NCI-H2081 treated with DMSO at 0.1 percent for 48 hours (cell line): Measurements from ENCODE around the gene STK39.

ENCODE experiments used
- DNase-seq: peaks from one replicate; lab custom pipeline; 2025; lab: John Stamatoyannopoulos, UW

Gene STK39

DNA sequence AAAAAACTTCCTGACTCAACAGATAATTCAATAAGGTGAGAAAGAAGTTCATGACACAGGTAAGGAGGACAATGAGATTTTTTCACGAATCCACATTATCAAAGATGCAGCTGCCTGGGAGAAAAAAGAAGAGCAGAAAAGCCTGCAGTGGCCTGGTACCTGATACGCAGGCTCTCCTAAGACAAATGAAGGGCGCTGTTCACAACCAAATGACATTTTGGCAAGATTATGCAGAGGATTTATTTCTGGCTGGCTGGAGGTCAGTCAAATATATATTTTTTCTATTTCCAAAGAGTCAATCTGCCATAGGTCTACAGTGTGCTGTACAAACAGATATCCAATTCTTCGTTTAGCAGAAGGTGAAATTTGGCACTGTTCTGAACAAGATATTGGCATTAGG, 257.3 kb downstream of the STK39 start:
- no peak for DNase-seq

DNA sequence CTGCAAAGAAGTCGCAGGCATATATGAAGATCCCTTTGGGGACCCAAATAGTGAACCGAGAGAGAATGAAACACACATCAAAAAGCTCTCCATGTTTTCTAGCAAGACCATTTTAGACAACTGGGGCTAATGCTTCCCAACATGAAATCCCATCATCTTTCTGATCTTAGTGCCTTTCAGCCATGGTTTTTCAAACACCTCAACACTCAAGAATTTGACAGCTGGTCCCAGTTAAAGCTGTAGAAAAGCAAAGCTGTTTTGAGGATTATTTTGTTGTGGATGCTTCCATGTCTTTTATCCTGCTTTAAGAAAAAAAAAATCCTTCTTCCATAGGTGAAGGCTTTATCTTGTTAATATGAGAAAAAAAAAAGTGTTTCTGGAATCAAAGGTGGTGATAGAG, 259.1 kb downstream of the STK39 start:
- DNase-seq: no peak

- no peak for DNase-seq
Measured at GRCh38 chr2:167987558-167987957, 259.8 kb downstream of the STK39 start.

DNA sequence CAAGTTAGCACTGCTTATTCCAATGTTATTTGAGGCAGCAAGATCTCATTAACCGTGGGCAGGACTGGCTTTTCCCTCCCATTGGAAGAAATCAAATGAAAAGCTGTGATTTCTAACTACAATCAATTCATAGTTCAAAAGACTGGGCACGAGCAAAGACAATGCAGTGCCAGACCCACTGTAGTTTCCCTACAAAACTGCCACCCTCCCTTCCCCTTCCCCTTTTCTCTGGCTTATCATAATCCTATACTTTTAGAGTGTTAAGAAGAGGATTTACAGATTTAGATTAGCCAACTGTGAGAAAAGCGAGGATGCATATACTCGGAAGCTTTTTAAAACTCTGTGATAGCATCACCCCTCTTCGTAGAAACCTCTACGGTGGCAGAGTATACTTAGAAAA, 260.4 kb downstream of the STK39 start:
- no peak for DNase-seq

GRCh38 chr2:167986223-167986622, 261.2 kb downstream of the STK39 start:
- DNase-seq: no peak

DNA sequence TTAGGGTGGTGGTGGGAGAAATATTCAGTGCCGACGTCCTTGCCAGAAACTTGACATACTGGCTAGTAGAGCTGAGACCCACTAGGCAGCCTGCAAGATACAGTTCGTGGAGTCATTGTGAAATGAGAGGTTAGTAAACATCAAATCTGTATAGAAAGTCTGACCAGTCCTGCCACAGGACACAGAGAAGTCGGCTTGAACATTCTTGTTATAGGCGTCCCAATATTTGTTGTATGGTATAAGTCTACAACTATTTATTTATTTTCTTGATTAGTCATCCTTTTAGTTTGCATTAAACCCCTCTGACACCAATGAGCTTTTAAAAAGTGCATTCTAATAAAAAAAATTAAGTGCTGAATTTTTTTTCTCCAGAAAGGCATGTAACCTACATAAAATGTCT, 265.4 kb downstream of the STK39 start:
- no peak for DNase-seq

DNA sequence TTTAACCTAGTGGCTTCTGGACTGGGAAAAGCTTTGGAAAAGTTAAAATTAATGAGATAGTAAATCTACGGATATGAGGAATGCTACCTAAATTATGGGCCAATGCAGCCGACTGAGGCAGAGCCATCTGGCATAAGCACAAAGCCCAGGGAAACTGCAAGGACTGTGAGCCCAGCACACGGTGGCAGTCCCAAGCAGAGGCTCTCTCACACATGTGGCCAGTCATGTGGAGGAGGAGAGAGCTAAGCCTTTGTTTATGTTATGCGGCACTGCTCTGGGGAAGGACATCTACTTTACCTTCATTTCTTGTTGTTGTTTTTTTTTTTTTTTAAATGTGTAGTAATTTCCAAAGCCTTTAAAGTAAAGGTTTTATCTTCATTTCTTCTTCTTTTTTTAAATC, 267.0 kb downstream of the STK39 start:
- DNase-seq: no peak

GRCh38 chr2:167972746-167973145, 274.6 kb downstream of the STK39 start:
- no peak for DNase-seq

GRCh38 chr2:167972020-167972419, 275.4 kb downstream of the STK39 start:
- DNase-seq: no peak

- no peak for DNase-seq
Measured at GRCh38 chr2:167966937-167967913, 280.2 kb downstream of the STK39 start.

DNA sequence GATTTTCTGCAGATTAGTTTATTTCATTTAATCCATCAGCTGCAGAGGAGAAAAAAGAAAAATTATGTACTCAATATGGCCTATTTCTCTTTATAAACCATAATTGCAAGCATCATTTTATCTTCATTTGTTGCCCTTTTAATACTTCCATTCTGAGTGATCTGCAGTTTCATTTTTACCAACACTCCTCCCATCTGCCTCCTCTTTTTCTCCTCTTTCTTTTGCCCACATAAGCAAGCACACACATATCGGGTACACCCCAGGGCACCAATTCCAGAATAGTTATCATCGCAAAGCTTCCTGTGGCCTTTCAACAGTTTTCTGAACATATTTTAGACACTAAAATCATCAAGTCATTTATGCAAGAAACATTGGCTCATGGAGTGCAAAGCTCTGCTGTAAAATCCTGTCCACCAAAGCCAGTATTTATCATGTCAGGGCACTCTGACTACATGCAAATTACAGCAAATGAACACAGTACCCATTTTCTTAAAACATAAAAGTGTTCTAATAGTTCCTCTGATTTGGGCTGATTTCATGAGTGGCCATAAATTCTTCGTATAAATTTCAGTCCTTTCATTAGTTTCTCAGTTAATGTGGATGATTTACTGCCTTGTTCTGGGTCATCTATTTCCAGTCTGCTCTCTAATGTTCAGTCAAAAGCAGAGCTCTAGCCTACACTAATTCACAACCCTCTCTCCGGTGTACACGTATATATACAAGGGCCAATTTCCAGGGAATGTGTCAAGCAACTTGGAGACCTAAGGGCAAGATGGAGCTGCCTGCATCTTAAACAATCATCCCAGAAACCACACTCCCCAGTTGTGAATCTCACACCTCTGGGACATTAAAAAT, 281.3 kb downstream of the STK39 start:
- DNase-seq: no peak

- no peak for DNase-seq
Measured at GRCh38 chr2:167964650-167965413, 282.6 kb downstream of the STK39 start.

DNA sequence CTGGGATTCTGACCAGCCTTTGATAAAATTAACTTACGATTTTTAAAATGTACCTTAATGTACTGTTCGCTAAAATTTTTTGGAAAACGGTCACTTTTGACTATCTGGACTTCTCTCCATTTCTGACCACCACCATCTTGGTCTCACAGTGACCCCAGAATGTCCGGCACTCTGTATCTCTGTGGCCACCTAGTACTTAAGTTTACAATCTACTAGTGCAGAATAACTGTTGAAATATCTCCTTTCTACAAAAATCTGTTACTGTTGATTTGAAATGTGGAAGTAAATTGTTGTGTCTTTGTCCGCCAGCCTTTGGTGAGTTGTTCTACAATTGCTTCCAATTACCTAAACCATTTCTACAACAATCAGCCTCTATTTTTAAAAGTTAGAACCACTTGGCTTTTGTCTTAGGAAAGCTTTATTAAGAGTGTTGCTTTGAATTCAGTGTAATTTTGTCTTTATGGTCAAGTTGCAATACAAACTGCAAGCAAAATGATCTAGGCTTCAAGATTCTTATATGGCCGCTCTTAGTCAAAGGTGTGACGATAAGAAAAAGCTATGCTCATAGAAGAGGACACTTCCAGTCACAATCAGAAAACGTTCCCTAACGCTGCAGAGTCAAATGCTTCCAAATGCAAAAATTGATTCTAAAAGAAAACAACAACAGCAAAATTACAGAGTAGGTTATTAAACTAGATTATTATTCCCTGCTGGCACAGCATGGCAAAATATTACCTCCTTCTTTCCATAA, 283.3 kb downstream of the STK39 start:
- no peak for DNase-seq

- no peak for DNase-seq
Measured at GRCh38 chr2:167962436-167963226, 284.8 kb downstream of the STK39 start.

- DNase-seq: no peak
Measured at GRCh38 chr2:167961536-167962048, 285.8 kb downstream of the STK39 start.

- DNase-seq: no peak
Measured at GRCh38 chr2:167960089-167960747, 287.2 kb downstream of the STK39 start.

DNA sequence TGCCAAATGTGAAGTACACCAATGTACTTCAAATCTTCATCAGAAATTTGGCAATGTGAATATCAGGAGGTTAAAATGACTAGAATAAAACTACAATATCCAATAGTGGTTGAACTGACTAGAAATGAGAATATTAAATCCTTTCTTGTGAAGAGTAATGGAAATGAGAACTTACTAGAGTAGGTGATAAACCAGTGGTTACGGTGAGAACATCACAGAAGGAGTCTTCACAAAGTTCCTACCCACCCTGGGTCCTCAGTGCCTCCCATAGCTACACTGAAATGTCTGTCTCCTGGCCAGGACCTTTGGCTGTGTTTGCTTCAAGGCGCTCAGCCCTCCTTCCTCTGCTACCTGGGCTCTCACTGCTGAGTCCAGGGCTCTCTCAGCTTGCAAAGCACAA, 289.7 kb downstream of the STK39 start:
- DNase-seq: no peak

- DNase-seq: no peak
Measured at GRCh38 chr2:167955264-167955906, 292.0 kb downstream of the STK39 start.

- DNase-seq: no peak
Measured at GRCh38 chr2:167954495-167954894, 292.9 kb downstream of the STK39 start.
